HL-60 (cell line): ENCODE results near the gene SSPN.

Experiments
- CTCF ChIP-seq: IDR thresholded peaks from one replicate; pipeline ENCODE4 v1.5.1; 2011; ENCODE audit warnings: low read length, control low read depth, inconsistent platforms; ENCODE audit not compliant: insufficient read depth
- POLR2AphosphoS5 ChIP-seq: IDR thresholded peaks from 2 replicates; pipeline ENCODE4 v1.6.1; 2012; ENCODE audit warnings: low read depth

- TF ChIP-seq CTCF (no peak), POLR2AphosphoS5 (no peak)
These were observed 97.2 kb downstream of the SSPN start for GRCh38 chr12:26292596-26292995.
